ENCODE measurements around the gene MBD3L4. TPM values are rescaled to one million over a fixed set of nuclear protein-coding genes. Genes with fewer than 3 reads are reported as not detected.

The MBD3L4 gene
- total and polyA plus RNA-seq, 10 of the 15 experiments (the other 5 are each of a cell fraction or from before 2014, with no cell fraction given): not detected

DNA sequence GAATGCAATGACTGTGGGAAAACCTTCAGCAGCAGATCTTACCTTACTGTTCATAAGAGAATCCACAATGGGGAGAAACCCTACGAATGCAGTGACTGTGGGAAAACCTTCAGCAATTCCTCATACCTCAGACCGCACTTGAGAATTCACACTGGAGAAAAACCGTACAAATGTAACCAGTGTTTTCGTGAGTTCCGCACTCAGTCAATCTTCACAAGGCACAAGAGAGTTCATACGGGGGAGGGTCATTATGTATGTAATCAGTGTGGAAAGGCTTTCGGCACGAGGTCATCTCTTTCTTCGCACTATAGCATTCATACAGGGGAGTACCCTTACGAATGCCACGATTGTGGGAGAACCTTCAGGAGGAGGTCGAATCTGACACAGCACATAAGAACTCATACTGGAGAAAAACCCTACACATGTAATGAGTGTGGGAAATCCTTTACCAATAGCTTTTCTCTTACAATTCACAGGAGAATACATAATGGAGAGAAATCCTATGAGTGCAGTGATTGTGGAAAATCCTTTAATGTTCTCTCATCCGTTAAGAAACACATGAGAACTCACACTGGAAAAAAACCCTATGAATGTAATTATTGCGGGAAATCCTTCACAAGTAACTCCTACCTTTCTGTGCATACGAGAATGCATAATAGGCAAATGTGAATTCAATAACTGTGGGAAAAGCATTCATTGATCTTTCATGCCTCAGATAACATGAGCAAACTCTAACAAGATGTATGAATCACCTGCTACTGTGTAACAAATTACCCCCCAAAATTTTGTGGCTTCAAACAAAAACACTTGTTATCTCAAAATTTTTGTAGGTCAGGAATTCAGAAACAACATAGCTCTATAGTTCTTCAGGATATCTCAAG lies 43.3 kb upstream of the MBD3L4 start (continued):
- peak; percentile 24; the same call in 1 of the 2 replicates for TF ChIP-seq ZBTB40 (IDR thresholded peaks at IDR 0.05; ENCODE audit: borderline replicate concordance)

GRCh38 chr19:7078008-7078407 lies 38.0 kb upstream of the MBD3L4 start:
- Histone ChIP-seq H4K20me1 (ENCODE audit: control insufficient read depth, insufficient read depth) (no peaks in the 10 kb centered on the region), H3K4me2 (ENCODE audit: control insufficient read depth, insufficient read depth) (no peak overlapping the region), H3K27ac (ENCODE audit: control insufficient read depth, insufficient read depth) (no peak overlapping the region), H3K9ac (ENCODE audit: control insufficient read depth, insufficient read depth, low read length) (no peak overlapping the region), H3K36me3 (ENCODE audit: control insufficient read depth in 2 of 2, insufficient read depth in 2 of 2, low read length in 1 of 2) (peaks cover 37 to 56% of the 10 kb centered on the region in 2 experiments), H2AFZ (ENCODE audit: control insufficient read depth, low read depth, low read length) (no peak overlapping the region), H3K4me1 (ENCODE audit: control insufficient read depth, insufficient read depth, low read length) (no peaks in the 10 kb centered on the region), H3K9me3 (replicated peaks; ENCODE audit: control insufficient read depth, insufficient read depth, low read length) (peaks cover 66% of the 10 kb centered on the region), H3K4me3 (no peak overlapping the region), H3K27me3 (replicated peaks in 1 of 2; ENCODE audit: control insufficient read depth in 2 of 2, insufficient read depth in 2 of 2, low read length in 1 of 2) (no peaks in the 10 kb centered on the region), H3K79me2 (ENCODE audit: control insufficient read depth, insufficient read depth, low read length) (no peaks in the 10 kb centered on the region)
- POLR2A ChIA-PET: no interaction called here
- FAIRE-seq (no peak), DNase-seq (ENCODE audit: low read depth, low spot score) (no peak), ATAC-seq (no peak)
- BruUV-seq (replicated peaks): no TSS peak
- 98% methylated on average over 2 of the region's 2 CpGs for WGBS (ENCODE audit: insufficient coverage, insufficient replicate concordance, low lambda C conversion rate, missing lambda C conversion rate)
- TF ChIP-seq ASH2L (IDR thresholded peaks at IDR 0.05; ENCODE audit: borderline replicate concordance, low read depth) (no peak), NFIC (IDR thresholded peaks at IDR 0.05; ENCODE audit: low read depth, low read length) (no peak), ZBTB33 (IDR thresholded peaks at IDR 0.05) (peak; percentile 100), CBX5 (IDR thresholded peaks at IDR 0.05; ENCODE audit: low read depth) (peak; percentile 87; the same call in 1 of the 2 replicates)
- SMC1A ChIA-PET (ENCODE audit: uncharacterized antibody, unreplicated experiment): no interaction called here
- in situ Hi-C loops (cut with MboI): loop anchor here (5.0 kb wide), 1 partner anchor 66 kb away; no protein-coding TSS in a partner anchor
- CTCF ChIA-PET: no interaction called here
- intact Hi-C loops (cut with micrococcal nuclease; ENCODE audit: unreplicated experiment): no loop called here
- RAD21 ChIA-PET (ENCODE audit: unreplicated experiment): interaction anchor here (0.9 kb wide), 1 partner anchor 195 kb away, joined by 3 read pairs; no protein-coding TSS in a partner anchor

Measured in GM12878 (cell line).